CD14-positive monocyte (primary cell): ENCODE measurements around the gene SRSF2. TPM values are rescaled to one million over a fixed set of nuclear protein-coding genes. Genes with fewer than 3 reads are reported as not detected.

Experiments used
- DNase-seq, 3 donors: peaks; one replicate each; pipeline ENCODE4 v3.0.0-alpha.2; 2011 to 2022
- H2AFZ ChIP-seq: 2 replicates; pipeline ENCODE4 v1.6.0; 2012; ENCODE audit warnings: mild to moderate bottlenecking, low read depth, low read length, inconsistent platforms; ENCODE audit not compliant: insufficient read depth, poor library complexity, severe bottlenecking
- H3K27ac ChIP-seq, 2 donors: 1 replicate in 1 of 2; 2 replicates in 1 of 2; pipeline ENCODE4 v1.5.1; 2012 to 2013; ENCODE audit warnings: low read length in 2 of 2, control low read depth in 1 of 2, inconsistent platforms in 1 of 2, low read depth in 1 of 2, mild to moderate bottlenecking in 1 of 2
- H3K27me3 ChIP-seq, 2 donors: one replicate each; pipeline versions ENCODE4 v1.6.0 to v1.6.1; 2011 to 2013; ENCODE audit warnings: low read length in 2 of 2; ENCODE audit not compliant: control insufficient read depth in 2 of 2, insufficient read depth in 2 of 2
- H3K36me3 ChIP-seq, 2 donors: replicated peaks in 1 of 2; 1 replicate in 1 of 2; 2 replicates in 1 of 2; pipeline versions ENCODE4 v1.5.1 to v1.6.1; 2012 to 2013; ENCODE audit warnings: low read length in 2 of 2, control low read depth in 1 of 2, inconsistent platforms in 1 of 2, mild to moderate bottlenecking in 1 of 2; ENCODE audit not compliant: insufficient read depth in 2 of 2, control insufficient read depth in 1 of 2
- H3K4me1 ChIP-seq, 2 donors: 1 replicate in 1 of 2; 2 replicates in 1 of 2; pipeline versions ENCODE4 v1.5.1 to v1.6.1; 2012 to 2013; ENCODE audit warnings: low read length in 2 of 2, control low read depth in 1 of 2, inconsistent platforms in 1 of 2, mild to moderate bottlenecking in 1 of 2, moderate library complexity in 1 of 2; ENCODE audit not compliant: insufficient read depth in 2 of 2, control insufficient read depth in 1 of 2
- H3K4me2 ChIP-seq: replicated peaks from 2 replicates; pipeline ENCODE3; 2012; ENCODE audit warnings: low read length, moderate library complexity, mild to moderate bottlenecking; ENCODE audit not compliant: poor library complexity, severe bottlenecking; ENCODE audit errors: extremely low read depth
- H3K4me3 ChIP-seq, 3 experiments: fragments of 200-600 bp in 1 of 3; sonication (generic) in 1 of 3; replicated peaks in 1 of 3; 1 replicate in 2 of 3; 2 replicates in 1 of 3; pipeline ENCODE4 v1.5.1; 2011 to 2013; ENCODE audit warnings: low read length in 3 of 3, mild to moderate bottlenecking in 3 of 3, control low read depth in 2 of 3, low read depth in 2 of 3, inconsistent platforms in 1 of 3, moderate library complexity in 1 of 3
- H3K79me2 ChIP-seq: 2 replicates; pipeline ENCODE4 v1.6.0; 2012; ENCODE audit warnings: mild to moderate bottlenecking, control low read depth, inconsistent platforms, low read length, moderate library complexity; ENCODE audit not compliant: insufficient read depth
- H3K9ac ChIP-seq: 2 replicates; pipeline ENCODE4 v1.6.0; 2017; ENCODE audit warnings: low read length, mild to moderate bottlenecking; ENCODE audit not compliant: insufficient read depth, poor library complexity, severe bottlenecking
- H3K9me3 ChIP-seq, 2 donors: replicated peaks in 1 of 2; 1 replicate in 1 of 2; 2 replicates in 1 of 2; pipeline versions ENCODE4 v1.5.1 to v1.6.1; 2012 to 2013; ENCODE audit warnings: low read length in 2 of 2, control low read depth in 1 of 2; ENCODE audit not compliant: control insufficient read depth in 1 of 2, insufficient read depth in 1 of 2
- H4K20me1 ChIP-seq: 2 replicates; pipeline ENCODE4 v1.6.0; 2012; ENCODE audit warnings: mild to moderate bottlenecking, low read length, control low read depth, moderate library complexity; ENCODE audit not compliant: insufficient read depth
- H3K27ac Mint-ChIP-seq, 7 donors: one replicate each; pipeline ENCODE4 v1.8.0; 2020; ENCODE audit warnings: mild to moderate bottlenecking in 7 of 7, mixed read lengths in 7 of 7, moderate library complexity in 6 of 7, inconsistent platforms in 2 of 7
- H3K27me3 Mint-ChIP-seq, 3 donors: one replicate each; pipeline ENCODE4 v1.8.0; 2021 to 2022; ENCODE audit warnings: low read depth in 3 of 3, mild to moderate bottlenecking in 3 of 3, mixed read lengths in 3 of 3, moderate library complexity in 3 of 3, inconsistent platforms in 1 of 3
- H3K36me3 Mint-ChIP-seq, 2 donors: one replicate each; pipeline ENCODE4 v1.8.0; 2020; ENCODE audit warnings: mixed read lengths in 2 of 2, inconsistent platforms in 1 of 2, mild to moderate bottlenecking in 1 of 2
- H3K4me1 Mint-ChIP-seq: one replicate; pipeline ENCODE4 v1.8.0; 2020; ENCODE audit warnings: mild to moderate bottlenecking, mixed read lengths
- H3K4me3 Mint-ChIP-seq, 2 donors: one replicate each; pipeline ENCODE4 v1.8.0; 2020; ENCODE audit warnings: mild to moderate bottlenecking in 2 of 2, mixed read lengths in 2 of 2, moderate library complexity in 1 of 2
- H3K9me3 Mint-ChIP-seq, 7 donors: one replicate each; pipeline ENCODE4 v1.8.0; 2020 to 2022; ENCODE audit warnings: mixed read lengths in 7 of 7, mild to moderate bottlenecking in 6 of 7, moderate library complexity in 6 of 7, inconsistent platforms in 2 of 7
- whole genome bisulfite sequencing: methylation state at CpG from one replicate; pipeline ENCODE4 v1.1.5; 2013; ENCODE audit warnings: missing lambda C conversion rate; ENCODE audit not compliant: insufficient coverage; 5-methylcytosine and 5-hydroxymethylcytosine counted together
- intact Hi-C, 2 donors: fragments of 100-400 bp; cut with micrococcal nuclease; formaldehyde crosslinking; loops; one replicate each; pipeline versions ENCODE4 v1.15.0 to v1.15.1; 2023
- polyA plus RNA-seq, 3 donors: library from polyadenylated mRNA; depleted of rRNA in 1 of 3; unstranded in 2 of 3; stranded (reverse) in 1 of 3; fragments of 300-500 nt in 2 of 3; fragments of >200 nt in 1 of 3; fragmentation: Illumina TruSeq in 2 of 3; gene quantifications; 1 replicate in 2 of 3; 2 replicates in 1 of 3; pipeline ENCODE4 v1.2.3, GENCODE V29; 2012 to 2021
- TF ChIP-seq, protein P1 (sequence below): fragments of 200-600 bp; IDR thresholded peaks from one replicate; pipeline ENCODE4 v1.8.0; 2022; ENCODE audit warnings: antibody characterized with exemption, mild to moderate bottlenecking

Gene SRSF2
- polyA plus RNA-seq, 3 donors, result 124 to 386 (median 125) TPM

DNA sequence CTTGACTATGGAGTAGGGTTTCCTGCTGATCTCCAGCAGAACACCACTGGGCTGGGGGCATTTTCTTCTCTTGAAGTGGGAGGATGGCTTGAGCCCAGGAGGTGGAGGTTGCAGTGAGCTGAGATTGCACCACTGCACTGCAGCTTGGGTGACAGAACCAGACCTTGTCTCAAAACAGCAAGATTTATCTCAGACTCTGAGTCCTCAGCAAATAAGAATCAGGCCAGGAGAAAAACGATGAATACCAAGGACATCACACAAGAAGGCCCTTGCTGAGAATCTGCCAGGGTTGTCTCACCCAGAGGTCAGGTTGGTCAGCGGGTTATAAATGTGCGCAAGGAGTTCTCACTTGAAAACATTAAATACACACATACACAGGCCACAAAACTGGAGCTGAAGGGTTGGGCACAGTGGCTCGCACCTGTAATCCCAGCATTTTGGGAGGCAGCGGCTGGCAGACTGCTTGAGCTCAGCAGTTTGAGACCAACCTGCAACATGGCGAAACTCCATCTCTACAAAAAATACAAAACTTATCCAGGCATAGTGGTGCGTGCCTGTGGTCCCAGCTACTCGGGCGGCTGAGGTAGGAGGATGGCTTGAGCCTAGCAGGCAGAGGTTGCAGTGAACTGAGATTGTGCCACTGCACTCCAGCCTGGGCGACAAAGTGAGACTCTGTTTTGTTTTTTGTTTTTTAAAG lies 34.0 kb downstream of the SRSF2 start:
- Histone ChIP-seq H3K9me3 (no peaks in the 10 kb centered on the region), H4K20me1 (no peaks in the 10 kb centered on the region), H3K4me3 (no peak overlapping the region), H3K79me2 (no peaks in the 10 kb centered on the region), H3K27ac (no peak overlapping the region), H2AFZ (no peak overlapping the region), H3K9ac (no peak overlapping the region), H3K27me3 (no peaks in the 10 kb centered on the region), H3K36me3 (no peaks in the 10 kb centered on the region), H3K4me1 (no peaks in the 10 kb centered on the region), H3K4me2 (no peak overlapping the region)
- intact Hi-C loops, result loop anchor here in 1 of 2 donors (10.0 kb wide), 1 partner anchor 178 kb away; no protein-coding TSS in a partner anchor
- no peak for DNase-seq
- WGBS, result 89% methylated on average over 1 of the region's 10 CpGs
- H3K27ac Mint-ChIP-seq, result no peak overlapping the region
- H3K9me3 Mint-ChIP-seq, result no peaks in the 10 kb centered on the region
- no peaks in the 10 kb centered on the region for H3K4me1 Mint-ChIP-seq
- H3K27me3 Mint-ChIP-seq, result peaks cover 2 to 9% (median 8%) of the 10 kb centered on the region in 3 donors
- TF ChIP-seq, protein P1, sequence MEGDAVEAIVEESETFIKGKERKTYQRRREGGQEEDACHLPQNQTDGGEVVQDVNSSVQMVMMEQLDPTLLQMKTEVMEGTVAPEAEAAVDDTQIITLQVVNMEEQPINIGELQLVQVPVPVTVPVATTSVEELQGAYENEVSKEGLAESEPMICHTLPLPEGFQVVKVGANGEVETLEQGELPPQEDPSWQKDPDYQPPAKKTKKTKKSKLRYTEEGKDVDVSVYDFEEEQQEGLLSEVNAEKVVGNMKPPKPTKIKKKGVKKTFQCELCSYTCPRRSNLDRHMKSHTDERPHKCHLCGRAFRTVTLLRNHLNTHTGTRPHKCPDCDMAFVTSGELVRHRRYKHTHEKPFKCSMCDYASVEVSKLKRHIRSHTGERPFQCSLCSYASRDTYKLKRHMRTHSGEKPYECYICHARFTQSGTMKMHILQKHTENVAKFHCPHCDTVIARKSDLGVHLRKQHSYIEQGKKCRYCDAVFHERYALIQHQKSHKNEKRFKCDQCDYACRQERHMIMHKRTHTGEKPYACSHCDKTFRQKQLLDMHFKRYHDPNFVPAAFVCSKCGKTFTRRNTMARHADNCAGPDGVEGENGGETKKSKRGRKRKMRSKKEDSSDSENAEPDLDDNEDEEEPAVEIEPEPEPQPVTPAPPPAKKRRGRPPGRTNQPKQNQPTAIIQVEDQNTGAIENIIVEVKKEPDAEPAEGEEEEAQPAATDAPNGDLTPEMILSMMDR, result no peak
- H3K4me3 Mint-ChIP-seq, result no peak overlapping the region
- no peaks in the 10 kb centered on the region for H3K36me3 Mint-ChIP-seq

GRCh38 chr17:76702076-76702475 lies 35.1 kb downstream of the SRSF2 start:
- no peak overlapping the region for H2AFZ ChIP-seq
- H3K9me3 ChIP-seq, result no peaks in the 10 kb centered on the region
- intact Hi-C loops, result loop anchor here in 1 of 2 donors (10.0 kb wide), 1 partner anchor 177 kb away; no protein-coding TSS in a partner anchor
- no peaks in the 10 kb centered on the region for H3K36me3 Mint-ChIP-seq
- H3K4me3 ChIP-seq, result no peak overlapping the region
- no peaks in the 10 kb centered on the region for H3K79me2 ChIP-seq
- H3K9ac ChIP-seq, result no peak overlapping the region
- no peaks in the 10 kb centered on the region for H4K20me1 ChIP-seq
- TF ChIP-seq, protein P1, result no peak
- no peaks in the 10 kb centered on the region for H3K36me3 ChIP-seq
- no peak overlapping the region for H3K27ac ChIP-seq
- no peaks in the 10 kb centered on the region for H3K9me3 Mint-ChIP-seq
- no CpG with 5 or more reads among the region's 2 CpGs for WGBS
- no peak overlapping the region for H3K27ac Mint-ChIP-seq
- no peak overlapping the region for H3K4me2 ChIP-seq
- no peaks in the 10 kb centered on the region for H3K4me1 Mint-ChIP-seq
- H3K27me3 ChIP-seq, result no peaks in the 10 kb centered on the region
- no peaks in the 10 kb centered on the region for H3K4me1 ChIP-seq
- peaks cover 0 to 9% (median 8%) of the 10 kb centered on the region in 3 donors for H3K27me3 Mint-ChIP-seq
- no peak for DNase-seq
- H3K4me3 Mint-ChIP-seq, result no peak overlapping the region
